Tongue (tissue), 2 donors: Measurements from ENCODE around the gene TERT. TPM values are rescaled to one million over a fixed set of nuclear protein-coding genes. Genes with fewer than 3 reads are reported as not detected.
"Not testable (repeated sequence)": the region's sequence is repeated elsewhere in the genome, so short reads cannot be mapped to it uniquely, and the experiment has no call there.

Experiments
- DNase-seq: peaks from one replicate; pipeline ENCODE4 v3.0.0-alpha.2; 2015
- total RNA-seq: library from RNA; depleted of rRNA; stranded (reverse); fragments of >200 nt; gene quantifications from one replicate; pipeline ENCODE4 v1.2.3, GENCODE V29; 2014

TERT gene
- total RNA-seq, 1 donor from 2014 or later: 0.21 TPM

DNA sequence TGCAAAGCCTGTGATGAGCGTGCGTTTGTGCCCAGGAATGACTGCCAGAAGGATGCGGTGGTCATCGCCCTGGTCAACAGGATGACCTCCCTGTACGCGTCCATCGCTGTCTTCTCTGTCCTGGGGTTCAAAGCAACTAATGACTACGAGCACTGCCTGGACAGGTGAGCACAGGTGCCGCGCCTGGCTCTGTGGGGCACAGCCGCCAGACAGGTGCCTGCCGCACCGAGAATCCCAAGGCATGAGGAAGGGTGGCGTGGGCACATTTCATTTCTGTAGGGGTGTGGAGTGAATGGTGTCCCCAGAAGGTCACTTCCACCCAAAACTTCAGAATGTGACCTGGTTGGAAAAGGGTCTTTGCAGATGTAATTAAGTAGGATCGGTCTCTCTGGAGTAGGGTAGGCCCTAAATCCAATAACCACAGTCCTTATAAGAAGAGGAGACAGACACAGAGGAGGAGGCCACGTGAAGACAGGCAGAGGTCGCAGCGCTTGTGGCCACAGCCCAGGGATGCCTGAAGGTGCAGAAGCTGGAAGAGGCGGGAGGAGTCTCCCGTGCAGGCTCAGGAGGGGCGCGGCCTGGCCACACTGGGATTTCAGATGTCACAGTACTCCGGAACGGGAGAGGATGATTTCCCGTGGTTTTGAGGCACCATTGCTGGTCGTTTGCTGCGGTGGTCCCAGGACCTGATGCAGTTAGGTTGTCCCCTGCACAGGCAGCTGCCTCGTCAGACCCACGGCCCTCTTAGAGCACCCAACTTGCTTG is 54.2 kb downstream of the TERT start:
- no peak for DNase-seq

DNA sequence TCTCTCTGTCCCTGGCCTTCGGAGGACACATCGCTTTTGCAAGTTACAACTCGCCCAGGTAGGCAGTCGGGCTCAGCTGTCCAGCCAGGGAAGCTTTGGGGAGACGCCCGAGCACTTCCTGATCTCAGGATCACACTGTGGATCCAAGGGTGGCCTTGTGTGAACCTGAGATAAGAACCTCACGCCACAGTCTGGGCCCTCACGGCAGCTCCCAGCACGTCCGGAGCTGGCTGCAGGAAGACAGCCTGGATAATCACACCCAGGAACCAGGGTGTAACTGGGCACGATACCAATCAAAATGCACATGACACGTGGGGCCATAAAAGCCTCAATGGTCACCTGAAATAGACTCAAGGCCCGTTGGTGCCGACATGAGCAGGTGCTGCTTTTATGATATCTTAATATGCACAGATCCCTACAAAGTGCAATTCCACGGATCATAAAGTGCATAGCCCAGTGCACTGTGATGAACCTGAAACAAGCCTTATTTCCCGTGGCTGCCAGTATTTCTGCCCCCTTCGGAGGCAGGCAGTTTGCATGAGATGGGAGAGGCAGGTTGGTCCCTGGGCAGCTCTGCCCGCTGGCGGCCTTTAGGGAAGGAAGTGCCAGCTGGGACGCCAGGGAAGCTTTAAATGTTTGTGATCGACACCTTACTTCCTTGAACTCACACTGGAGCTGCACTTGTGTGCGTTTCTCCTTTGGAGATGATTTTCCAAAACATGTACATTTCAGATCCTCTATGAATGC is 55.2 kb downstream of the TERT start:
- DNase-seq: no peak

DNA sequence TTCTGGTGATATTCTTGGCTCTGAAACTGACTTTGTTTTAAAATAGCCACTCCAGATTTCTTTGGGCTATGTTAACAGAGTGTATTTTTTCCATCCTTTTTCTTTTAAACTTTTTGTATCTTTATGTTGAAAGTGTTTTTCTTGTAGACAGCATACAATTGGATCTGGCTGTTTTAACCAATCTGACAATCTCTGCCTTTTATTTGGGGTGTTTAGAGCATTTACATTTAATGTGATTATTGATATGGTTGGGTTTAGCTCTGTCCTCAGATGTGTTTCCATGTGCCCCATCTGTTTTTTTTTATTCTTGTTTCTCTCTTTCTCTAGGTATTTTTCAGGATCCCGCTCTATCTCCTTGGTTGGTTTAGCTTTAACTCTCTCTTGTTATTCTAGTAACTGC is 59.0 kb downstream of the TERT start:
- DNase-seq: no peak

DNA sequence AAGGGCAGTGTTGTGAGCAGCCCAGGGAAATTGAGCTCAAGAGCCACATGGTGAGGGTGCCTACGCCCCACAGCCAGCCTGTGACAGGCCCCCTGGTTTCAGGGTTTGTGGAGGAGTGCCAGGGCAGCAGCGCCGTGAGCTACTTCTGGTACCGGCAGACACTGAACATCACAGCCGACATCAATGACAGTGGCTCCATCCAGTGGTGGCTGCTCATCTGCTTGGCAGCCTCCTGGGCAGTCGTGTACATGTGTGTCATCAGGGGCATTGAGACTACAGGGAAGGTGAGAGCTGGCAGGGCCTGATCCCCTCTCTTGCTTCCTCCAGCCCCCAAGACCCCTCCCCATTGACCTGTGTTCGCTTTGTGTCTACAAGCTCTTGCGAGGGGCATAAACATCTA is 59.5 kb downstream of the TERT start:
- no peak for DNase-seq

DNA sequence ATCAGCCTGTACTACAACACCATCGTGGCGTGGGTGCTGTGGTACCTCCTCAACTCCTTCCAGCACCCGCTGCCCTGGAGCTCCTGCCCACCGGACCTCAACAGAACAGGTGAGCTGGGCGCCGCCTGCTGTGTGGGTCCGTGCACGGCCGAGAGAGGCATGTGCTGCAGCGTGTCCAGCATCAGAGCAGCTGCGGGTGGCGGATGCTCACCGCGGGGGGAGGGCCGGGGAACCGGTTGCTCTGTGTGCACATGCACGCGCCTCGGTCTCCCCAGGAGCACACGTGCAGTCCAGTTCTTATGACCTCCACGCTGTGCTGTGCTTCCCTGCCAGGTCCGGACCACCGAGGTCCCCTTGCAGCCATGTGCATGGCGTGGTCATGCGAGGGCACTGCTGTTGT is 62.1 kb downstream of the TERT start:
- no peak for DNase-seq

DNA sequence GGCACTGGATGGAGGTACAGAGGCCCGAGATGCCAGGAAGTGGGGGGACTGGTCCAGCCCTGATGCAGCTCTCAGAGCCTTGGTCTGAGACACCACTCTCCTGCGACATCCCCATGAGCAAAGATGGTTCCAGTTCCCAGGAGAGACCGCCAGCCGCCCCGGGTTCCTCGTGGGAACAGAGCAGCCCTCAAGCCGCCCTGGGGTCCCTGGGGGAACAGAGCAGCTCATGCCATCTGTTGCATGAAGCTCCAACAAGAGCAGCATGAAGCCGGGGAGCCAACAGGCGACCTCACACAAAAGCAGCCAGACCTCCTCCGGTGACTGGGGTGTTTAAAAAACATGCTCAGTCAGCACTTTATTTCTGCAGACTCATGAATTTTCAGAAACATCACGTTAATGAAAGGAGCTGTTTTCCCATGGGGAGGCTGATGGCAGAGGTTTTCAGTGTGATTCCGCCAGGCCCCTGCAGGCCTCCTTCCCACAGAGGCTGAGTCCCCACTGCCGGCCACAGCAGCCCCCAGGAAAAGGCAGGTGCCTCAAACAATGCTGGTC is 63.4 kb downstream of the TERT start:
- DNase-seq: no peak

DNA sequence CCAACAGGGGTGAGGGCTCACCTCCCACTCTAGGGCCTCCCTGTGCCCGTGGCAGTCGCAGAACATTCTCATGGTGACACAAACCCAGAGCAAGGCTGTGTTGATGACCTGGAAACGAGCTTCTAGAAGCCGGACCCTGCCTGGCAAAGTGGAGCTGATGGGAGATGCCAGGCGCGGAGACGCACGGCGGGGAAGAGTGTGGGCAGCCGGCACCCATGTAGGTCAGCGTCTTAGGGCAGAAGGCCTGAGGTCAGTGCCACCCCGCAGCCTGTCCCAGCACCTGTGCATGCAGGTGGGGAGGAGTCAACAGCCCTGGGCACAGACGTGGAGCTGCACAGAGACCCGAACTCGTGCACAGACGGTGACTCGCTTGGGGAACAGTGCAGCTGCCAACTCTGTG is 64.3 kb downstream of the TERT start:
- no peak for DNase-seq

DNA sequence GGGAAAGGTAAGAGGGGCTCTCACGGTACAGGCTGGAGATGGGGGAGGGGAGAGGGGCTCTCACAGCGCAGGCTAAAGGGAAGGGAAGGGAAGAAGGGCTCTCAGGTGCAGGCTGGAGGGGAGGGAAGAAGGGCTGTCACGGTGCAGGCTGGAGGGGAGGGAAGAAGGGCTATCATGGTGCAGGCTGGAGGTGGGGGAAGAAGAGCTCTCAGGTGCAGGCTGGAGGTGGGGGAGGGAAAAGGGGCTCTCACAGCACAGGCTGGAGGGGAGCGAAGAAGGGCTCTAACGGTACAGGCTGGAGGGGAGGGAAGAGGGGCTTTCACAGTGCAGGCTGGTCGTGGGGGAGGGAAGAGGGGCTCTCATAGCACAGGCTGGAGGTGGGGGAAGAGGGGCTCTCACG is 65.0 kb downstream of the TERT start:
- no peak for DNase-seq

DNA sequence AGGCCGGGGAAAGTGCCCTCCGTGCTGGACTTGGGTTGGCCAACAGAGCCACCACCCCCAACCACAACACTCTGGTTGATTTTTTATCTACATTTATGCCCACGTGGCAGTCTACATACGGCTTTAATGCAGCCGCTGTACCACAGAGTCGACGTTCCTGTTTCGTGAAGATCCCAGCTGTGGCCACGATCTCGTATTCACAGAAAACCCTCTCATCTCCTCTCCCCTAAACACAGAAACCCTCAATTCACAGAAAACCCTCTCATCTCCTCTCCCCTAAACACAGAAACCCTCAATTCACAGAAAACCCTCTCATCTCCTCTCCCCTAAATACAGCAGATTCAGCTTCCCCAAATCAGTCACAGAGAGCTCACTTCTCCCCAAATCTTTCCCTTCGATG is 65.8 kb downstream of the TERT start:
- DNase-seq: not testable (repeated sequence)

DNA sequence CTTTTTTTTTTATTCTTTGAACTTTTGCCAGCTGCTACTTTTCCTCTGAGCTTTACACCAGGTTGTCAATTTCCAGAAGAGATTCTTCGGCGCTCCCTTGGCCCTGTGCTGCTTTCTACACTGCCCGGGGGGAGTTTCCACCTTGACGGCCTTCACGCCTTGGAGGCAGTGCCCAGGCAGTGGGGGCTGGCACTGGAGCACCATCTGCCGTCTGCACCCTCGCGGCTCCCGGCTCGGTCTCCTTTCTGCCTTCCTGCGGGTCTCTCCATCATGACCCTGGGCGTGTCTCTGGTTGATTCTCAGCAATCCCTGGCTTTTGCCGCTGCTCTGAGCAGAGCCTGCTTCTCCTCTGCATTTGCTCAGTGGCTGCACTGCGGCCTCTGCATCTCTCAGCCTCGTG is 66.7 kb downstream of the TERT start:
- DNase-seq: no peak

DNA sequence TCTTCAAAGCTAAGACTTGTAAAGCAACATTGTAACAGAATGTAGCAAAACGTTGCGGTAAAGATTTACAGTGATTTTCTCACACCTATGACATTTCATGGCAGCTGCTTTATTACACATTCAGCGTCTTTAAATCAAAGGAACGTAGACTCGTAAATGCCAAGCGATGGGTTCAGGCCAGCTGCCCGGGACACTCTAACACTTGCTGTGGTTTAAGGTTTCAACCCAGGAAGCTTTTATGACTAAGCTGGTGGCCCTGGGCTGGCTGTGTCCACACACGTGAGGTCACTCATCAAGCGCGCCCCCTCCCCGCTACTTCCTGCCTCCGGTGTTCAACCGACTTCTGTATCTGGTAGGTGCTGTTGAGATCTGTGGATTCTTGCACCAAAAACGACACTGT is 67.2 kb downstream of the TERT start:
- DNase-seq: peak; percentile 83

DNA sequence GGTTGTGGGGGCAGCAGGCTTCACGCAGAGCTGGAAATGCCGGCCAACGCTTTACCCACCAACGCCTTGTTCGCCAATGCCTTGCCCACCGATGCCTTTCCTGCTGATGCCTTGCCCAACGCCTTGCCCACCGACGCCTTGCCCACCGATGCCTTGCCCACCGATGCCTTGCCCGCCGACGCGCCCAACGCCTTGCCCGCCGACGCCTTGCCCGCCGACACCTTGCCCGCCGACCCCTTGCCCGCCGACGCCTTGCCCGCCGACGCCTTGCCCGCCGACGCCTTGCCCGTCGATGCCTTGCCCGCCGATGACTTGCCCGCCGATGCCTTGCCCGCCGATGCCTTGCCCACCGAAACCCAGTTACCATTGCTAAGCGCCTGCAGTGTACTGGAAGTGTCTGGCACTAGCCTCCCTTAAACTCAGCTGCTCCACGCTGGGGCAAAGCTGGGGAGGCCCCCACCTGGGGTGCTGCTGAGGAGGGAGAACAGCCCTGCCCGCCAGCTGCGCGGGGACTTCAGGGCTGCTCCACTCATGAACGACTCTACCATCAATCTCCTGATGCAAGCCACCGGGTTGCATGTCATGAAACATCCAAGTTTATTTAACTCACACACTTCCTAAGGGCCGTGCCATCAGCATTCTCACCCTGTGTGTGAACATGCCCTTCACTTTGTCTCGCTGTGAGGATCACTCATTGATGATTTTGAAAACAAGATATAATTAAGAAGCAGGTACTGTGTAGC is 67.9 kb downstream of the TERT start:
- DNase-seq: no peak

DNA sequence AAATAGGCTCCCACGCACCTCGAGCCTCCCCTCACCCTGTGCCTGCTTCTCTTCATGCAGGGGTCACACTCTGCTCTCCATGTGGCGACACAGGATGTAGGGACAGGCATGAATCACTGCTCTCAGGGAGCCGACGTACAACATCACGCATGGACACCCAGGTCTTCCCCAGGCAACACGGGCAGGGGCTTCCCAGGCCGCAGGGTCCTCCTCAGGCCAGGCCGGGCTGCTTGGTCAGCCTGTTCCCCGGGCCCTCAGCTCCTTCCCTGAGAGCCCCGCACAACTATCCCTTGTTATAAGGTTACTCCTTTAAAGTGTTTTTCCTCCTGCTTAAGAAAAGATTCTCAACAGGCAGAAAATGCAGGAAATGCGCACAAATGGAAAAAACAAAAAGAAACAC is 68.6 kb downstream of the TERT start:
- no peak for DNase-seq

DNA sequence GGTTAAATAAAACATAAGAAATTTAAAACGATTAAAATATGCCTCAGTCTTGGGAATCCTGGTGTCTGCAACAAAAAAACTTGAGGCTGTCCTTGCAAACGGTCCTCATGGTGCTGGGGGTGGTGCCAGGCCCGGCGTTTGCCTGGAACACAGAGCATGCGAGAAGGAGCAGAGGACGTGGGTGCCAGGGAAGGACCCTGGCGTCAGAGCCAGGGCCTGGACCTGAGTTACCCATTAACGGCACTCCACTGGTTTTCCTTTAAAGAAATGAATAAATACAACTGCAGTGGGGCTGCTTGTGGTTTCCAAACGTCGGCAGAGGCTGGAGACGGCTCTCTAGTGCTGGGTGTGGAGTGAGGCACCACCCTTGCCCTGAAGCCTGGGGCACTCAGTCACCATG is 69.8 kb downstream of the TERT start, which contains the start of gene SLC6A18:
SLC6A18 (plus strand) TSS at position 301 of the 400 bp plus-strand sequence; CDS start at position 398, 97 bp downstream.
- DNase-seq: no peak

DNA sequence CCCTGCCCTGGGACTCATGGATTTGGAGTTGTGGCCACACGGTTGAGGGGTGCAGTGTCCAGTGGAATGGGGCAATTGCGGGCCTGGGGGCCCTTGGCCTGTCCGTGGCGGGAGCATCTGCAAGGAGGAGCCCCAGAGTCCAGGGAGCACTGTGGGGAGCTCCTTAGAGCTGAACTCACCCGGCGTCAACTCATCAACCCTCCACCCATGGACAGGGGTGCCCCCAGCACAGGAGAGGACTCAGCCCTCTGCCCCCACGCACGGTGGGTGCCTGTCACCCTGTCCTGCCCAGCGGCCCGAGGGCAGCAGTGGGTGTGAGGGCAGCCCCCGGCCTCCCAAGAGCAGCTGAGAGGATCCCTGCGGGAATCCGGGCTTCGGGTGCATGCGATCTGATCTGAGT is 70.2 kb downstream of the TERT start:
- no peak for DNase-seq

DNA sequence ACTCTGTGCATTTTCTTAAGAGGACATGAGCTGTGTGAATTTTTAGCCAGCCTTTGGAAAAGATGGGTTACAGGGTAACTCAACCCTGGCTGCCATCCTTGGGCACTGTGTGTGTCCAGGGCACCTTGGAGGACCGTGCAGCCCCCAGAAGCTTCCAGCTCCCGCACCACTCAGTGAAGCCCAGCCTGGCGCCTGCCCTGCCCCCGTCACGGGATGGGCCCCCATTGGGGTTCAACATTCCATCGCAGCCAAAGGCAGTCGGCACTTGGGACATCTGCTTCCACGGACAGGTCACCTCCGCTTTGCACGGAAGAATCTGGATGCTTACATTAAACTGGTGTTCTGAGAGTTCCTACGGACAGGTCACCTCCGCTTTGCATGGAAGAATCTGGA is 71.6 kb downstream of the TERT start:
- DNase-seq: no peak

DNA sequence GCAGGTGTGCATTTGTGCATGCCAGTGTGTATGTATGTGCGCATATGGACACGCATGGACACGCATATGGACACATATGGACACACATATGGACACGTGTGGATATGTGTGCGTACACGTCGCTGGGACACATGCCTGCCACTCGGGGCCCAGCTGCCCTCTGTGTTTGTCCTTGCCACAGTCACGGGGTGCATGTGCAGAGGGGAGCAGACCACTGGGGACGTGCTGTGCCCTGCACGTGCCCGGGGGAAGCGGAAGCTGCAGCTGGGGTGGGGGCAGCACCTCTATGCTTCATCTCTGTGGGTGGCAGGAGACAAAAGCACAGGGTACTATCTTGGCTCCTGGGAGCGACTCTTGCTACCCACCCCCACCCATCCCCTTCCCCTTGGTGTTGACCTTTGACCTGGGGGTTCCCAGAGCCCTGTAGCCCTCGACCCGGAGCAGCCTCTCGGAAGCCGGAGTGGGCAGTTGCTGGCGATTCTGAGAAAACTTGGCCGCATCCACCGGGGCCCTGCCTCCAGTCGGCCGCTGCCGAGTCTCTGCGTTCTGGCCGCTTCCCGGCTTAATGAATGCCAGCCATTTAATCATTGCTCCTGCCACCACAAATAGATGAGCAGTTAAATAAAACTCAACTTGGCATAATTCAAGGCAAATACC is 72.1 kb downstream of the TERT start:
- no peak for DNase-seq

DNA sequence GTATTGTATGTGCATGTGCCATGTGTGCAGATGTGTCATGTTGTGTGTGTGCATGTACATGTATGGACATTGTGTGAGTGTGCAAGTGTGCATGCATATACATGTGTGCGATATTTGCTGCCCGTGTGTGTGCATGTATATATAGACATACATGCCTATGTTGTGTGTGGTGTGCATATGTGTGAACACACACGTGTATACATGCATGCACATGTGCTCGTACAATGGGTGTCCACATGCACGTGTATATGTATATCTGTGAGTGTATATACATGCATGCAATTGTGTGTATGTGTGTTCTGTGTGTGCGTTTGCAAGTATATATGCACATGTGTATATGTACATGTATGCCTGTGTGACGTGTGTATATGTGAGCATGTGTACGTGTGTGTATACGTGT is 72.7 kb downstream of the TERT start:
- DNase-seq: no peak

DNA sequence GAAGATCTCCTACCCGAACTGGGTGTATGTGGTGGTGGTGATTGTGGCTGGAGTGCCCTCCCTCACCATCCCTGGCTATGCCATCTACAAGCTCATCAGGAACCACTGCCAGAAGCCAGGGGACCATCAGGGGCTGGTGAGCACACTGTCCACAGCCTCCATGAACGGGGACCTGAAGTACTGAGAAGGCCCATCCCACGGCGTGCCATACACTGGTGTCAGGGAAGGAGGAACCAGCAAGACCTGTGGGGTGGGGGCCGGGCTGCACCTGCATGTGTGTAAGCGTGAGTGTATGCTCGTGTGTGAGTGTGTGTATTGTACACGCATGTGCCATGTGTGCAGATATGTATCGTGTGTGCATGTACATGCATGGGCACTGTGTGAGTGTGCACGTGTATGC is 73.1 kb downstream of the TERT start:
- no peak for DNase-seq

DNA sequence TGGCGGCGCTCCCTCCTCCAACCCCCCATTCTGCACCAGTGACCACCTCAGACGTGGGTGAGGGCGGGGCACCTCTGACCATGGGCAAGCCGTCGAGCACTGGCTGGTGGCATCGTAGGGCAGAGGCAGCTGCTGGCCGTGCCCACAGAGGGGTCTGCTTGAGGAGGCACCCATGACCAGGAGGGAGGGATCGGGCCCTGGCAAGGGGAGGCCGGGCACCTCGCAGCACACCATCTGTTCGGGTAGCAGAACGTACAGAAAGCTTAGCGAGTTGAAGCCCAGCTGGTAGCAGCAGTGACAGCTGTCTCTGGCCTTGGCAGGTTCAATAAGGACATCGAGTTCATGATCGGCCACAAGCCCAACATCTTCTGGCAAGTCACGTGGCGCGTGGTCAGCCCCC is 74.0 kb downstream of the TERT start:
- peak; percentile 44 for DNase-seq

DNA sequence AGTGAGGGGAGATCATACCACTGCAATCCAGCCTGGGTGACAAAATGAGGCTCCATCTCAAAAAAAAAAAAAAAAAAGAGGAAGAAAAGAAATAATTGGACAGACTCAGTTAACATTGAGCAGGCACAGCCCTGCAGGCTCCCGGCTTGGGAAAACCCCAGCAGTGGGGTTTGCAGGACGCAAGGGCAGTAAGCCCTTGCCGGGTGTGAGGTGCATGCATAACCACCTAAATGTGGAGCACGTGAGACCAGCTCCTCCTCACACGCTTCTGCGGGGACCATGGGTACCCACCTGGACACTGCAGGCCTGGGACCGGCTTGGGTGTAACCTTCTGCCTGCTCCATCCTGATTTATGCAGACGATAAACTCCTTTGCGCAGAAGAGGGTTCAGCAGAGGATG is 74.5 kb downstream of the TERT start:
- DNase-seq: no peak

DNA sequence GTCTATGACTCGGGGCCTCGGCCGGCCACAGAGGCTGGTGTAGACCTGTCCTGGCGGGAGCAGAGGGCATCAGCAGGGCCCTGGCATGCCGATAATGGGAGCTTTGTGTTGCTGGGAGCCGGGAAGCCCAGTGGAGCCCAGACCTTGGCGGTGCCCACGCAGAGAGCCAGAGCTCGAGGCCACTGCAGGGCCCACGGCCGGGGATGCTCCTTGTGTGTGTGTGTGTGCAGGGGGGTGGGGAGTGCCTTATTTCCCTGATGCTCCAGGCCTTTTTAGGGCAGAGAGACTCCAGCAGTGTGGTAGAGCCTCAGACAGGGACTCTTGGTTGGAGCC is 75.1 kb downstream of the TERT start:
- no peak for DNase-seq
